ENCODE data around the gene ACTRT2. TPM values are rescaled to one million over a fixed set of nuclear protein-coding genes. Genes with fewer than 3 reads are reported as not detected.

Gene ACTRT2
- total RNA-seq, 1 donor from 2014 or later, result not detected

DNA sequence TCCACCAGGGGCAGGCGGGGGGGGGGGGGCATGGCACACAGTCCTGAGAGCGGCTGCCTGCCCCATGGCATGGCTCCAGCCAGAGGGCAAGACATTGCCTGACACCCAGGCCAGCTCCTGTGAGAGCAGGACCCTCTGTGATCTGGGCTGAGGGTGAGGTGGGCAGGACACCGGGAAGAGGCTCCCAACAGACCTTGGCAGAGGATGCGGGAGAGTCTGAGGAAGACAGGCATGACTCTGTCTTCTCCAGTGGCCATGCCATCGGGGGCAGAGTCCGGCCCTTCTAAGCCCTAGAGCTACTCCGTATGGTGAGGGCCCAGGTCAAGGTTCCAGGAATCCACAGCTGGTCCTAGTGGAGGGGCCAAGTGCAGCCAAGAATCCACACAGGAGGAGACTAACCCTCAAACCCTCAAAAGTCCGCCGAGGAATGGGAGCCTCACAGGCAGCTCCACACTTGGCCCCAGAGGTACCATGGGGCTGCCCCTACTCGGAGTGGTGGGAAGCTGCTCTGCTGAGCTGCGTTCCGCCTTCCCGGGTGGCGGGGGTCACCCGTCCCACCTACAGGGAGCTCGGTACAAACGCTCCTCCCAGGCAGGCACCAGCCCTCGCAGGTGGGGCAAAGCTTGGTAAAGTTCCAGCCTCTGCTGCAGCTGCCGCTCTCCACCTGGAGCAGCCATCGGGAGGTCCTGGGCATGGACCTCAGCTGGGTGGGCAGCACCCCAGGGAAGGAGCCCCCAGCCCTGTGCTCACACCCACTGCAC, 6.5 kb downstream of the ACTRT2 start:
- peaks cover 59% of the 10 kb centered on the region for H3K27me3 ChIP-seq (ENCODE audit: low read depth)
- intact Hi-C loops (cut with micrococcal nuclease), result no loop called here
- TF ChIP-seq, protein P1, sequence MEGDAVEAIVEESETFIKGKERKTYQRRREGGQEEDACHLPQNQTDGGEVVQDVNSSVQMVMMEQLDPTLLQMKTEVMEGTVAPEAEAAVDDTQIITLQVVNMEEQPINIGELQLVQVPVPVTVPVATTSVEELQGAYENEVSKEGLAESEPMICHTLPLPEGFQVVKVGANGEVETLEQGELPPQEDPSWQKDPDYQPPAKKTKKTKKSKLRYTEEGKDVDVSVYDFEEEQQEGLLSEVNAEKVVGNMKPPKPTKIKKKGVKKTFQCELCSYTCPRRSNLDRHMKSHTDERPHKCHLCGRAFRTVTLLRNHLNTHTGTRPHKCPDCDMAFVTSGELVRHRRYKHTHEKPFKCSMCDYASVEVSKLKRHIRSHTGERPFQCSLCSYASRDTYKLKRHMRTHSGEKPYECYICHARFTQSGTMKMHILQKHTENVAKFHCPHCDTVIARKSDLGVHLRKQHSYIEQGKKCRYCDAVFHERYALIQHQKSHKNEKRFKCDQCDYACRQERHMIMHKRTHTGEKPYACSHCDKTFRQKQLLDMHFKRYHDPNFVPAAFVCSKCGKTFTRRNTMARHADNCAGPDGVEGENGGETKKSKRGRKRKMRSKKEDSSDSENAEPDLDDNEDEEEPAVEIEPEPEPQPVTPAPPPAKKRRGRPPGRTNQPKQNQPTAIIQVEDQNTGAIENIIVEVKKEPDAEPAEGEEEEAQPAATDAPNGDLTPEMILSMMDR (IDR thresholded peaks at IDR 0.05; ENCODE audit: borderline replicate concordance), result no peak
- no peak overlapping the region for H3K27ac ChIP-seq (replicated peaks)
- no peaks in the 10 kb centered on the region for H3K9me3 ChIP-seq (replicated peaks)
- H3K4me3 ChIP-seq, result no peak overlapping the region
- no peak for DNase-seq
- H3K36me3 ChIP-seq, result no peaks in the 10 kb centered on the region
- no peaks in the 10 kb centered on the region for H3K4me1 ChIP-seq

- Histone ChIP-seq H3K27me3 (ENCODE audit: low read depth) (peaks cover 66% of the 10 kb centered on the region), H3K9me3 (replicated peaks) (no peaks in the 10 kb centered on the region), H3K4me3 (no peak overlapping the region), H3K27ac (replicated peaks) (no peak overlapping the region), H3K4me1 (no peaks in the 10 kb centered on the region), H3K36me3 (no peaks in the 10 kb centered on the region)
- TF ChIP-seq, protein P1 (IDR thresholded peaks at IDR 0.05; ENCODE audit: borderline replicate concordance), result no peak
- intact Hi-C loops (cut with micrococcal nuclease), result no loop called here
- DNase-seq, result no peak
These were observed 7.4 kb downstream of the ACTRT2 start for GRCh38 chr1:3028531-3029282.

DNA sequence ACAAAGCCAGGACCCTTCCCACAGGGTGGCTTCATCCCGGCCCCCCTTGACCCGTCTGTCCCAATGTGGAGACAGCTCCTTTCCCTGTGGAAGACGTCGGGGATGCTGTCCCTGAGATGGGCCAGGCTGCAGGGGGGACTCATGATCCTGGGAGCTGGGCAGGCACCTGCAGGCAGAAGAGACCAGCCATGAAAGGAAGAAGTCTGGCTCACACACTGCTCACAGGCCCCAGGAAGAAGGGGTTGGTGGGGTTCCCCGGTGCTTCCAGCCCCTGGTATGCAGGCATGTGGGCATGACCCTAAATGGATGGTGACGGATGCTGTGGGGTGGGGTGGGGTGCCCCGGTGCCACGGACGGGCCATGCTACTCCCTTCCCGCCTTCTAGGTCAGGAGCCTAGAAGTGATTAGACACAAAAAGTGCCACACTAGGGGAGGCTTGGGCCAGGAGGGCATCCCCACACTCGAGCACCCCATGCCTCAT, 8.3 kb downstream of the ACTRT2 start:
- Histone ChIP-seq H3K27ac (replicated peaks) (no peak overlapping the region), H3K4me1 (no peaks in the 10 kb centered on the region), H3K4me3 (no peak overlapping the region), H3K36me3 (no peaks in the 10 kb centered on the region), H3K9me3 (replicated peaks) (no peaks in the 10 kb centered on the region), H3K27me3 (ENCODE audit: low read depth) (peaks cover 70% of the 10 kb centered on the region)
- DNase-seq, result no peak
- TF ChIP-seq, protein P1 (IDR thresholded peaks at IDR 0.05; ENCODE audit: borderline replicate concordance), result no peak
- intact Hi-C loops (cut with micrococcal nuclease), result no loop called here

- intact Hi-C loops (cut with micrococcal nuclease), result no loop called here
- TF ChIP-seq, protein P1 (IDR thresholded peaks at IDR 0.05; ENCODE audit: borderline replicate concordance), result no peak
- no peaks in the 10 kb centered on the region for H3K36me3 ChIP-seq
- no peaks in the 10 kb centered on the region for H3K4me1 ChIP-seq
- H3K27me3 ChIP-seq (ENCODE audit: low read depth), result peaks cover 70% of the 10 kb centered on the region
- DNase-seq, result no peak
- H3K9me3 ChIP-seq (replicated peaks), result no peaks in the 10 kb centered on the region
- no peak overlapping the region for H3K27ac ChIP-seq (replicated peaks)
- no peak overlapping the region for H3K4me3 ChIP-seq
These were observed 8.9 kb downstream of the ACTRT2 start for GRCh38 chr1:3029991-3030662.

DNA sequence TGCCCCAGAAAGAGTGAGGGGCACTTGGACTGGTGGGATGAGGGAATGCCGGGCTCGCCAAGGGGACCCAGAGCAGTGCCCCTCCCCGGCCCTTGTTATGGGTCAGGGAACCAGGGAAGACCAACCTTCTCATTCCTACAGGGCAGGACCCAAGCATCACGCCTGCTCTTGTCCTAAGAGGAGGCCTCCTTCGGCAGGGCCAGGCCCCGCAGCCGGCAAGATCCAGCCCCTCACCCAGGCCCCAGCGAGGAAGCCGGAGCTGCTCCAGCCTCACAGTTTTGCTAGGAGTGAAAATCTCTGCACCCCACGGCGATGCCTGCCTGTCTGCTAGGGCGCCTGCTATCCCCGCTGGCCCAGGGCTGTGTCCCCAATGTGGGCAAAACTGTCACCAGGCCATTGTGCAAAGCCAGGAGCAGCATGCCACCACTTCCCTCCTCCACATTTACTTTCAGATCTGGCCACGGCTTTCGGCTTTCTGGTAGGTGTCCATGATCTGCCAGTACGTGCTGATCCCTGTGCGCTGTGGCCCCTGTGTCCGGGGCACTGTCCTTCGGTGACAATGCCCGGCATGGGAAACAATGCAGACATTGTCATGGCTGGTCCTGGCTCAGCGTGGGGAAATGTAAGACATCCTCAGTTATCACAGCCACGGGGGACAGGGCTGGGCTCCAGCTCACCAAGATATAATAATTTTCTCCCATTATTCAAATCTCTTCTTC, 9.6 kb downstream of the ACTRT2 start:
- no peak overlapping the region for H3K4me3 ChIP-seq
- TF ChIP-seq, protein P1 (IDR thresholded peaks at IDR 0.05; ENCODE audit: borderline replicate concordance), result no peak
- H3K27me3 ChIP-seq (ENCODE audit: low read depth), result peaks cover 70% of the 10 kb centered on the region
- DNase-seq, result no peak
- intact Hi-C loops (cut with micrococcal nuclease), result no loop called here
- no peak overlapping the region for H3K27ac ChIP-seq (replicated peaks)
- H3K9me3 ChIP-seq (replicated peaks), result no peaks in the 10 kb centered on the region
- no peaks in the 10 kb centered on the region for H3K4me1 ChIP-seq
- no peaks in the 10 kb centered on the region for H3K36me3 ChIP-seq

Data from left ventricle myocardium inferior (tissue), 1 donor.